HG03439 (cell line): ENCODE results near the gene NPM3.
"Not testable (repeated sequence)": the region's sequence is repeated elsewhere in the genome, so short reads cannot be mapped to it uniquely, and the experiment has no call there.

Source experiments
- ATAC-seq: cut with Tn5 transposase; IDR thresholded peaks from one replicate; pipeline ENCODE4 v1.9.1; 2021; ENCODE audit warnings: mild to moderate bottlenecking, moderate library complexity; ENCODE audit not compliant: unreplicated experiment

The NPM3 gene

DNA sequence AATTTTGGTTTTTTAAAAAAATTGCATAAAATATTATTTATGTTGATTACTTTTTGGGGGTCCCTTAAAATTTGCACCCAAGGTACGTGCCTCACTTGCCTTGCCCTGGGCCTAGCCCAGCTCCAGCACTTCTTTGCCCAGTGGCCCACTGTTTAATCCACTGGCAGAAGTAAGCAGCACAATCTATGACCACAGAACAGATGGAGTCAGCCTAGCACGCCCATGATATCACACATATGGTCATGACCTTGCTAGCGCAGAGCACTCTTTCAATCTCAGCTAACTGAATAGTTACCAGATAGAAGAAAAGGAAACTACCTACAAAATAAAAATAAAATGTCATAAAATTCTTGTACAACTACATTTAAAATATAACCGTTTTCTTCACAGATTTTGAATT, 29.4 kb upstream of the NPM3 start:
- no peak for ATAC-seq

GRCh38 chr10:101807158-101807557, 23.9 kb upstream of the NPM3 start:
- no peak for ATAC-seq

DNA sequence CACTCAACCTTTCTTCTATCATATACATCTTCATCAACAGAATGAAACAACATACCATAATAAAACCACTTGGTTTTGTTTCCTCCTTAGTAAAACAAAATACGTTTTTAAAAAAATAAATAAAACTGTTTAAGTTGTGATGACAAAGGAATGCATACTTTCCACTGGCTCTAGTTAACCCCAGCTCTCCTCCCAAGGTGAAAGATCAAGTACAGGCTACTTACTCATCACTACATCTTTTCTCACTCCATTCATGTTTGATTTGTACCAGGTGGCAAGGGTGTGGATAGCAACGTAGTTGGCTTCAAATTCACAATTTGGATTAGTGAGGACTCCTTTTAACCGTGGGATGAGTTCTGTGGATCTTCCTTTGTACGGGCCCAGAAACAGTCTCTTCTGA, 20.3 kb upstream of the NPM3 start:
- ATAC-seq: no peak

DNA sequence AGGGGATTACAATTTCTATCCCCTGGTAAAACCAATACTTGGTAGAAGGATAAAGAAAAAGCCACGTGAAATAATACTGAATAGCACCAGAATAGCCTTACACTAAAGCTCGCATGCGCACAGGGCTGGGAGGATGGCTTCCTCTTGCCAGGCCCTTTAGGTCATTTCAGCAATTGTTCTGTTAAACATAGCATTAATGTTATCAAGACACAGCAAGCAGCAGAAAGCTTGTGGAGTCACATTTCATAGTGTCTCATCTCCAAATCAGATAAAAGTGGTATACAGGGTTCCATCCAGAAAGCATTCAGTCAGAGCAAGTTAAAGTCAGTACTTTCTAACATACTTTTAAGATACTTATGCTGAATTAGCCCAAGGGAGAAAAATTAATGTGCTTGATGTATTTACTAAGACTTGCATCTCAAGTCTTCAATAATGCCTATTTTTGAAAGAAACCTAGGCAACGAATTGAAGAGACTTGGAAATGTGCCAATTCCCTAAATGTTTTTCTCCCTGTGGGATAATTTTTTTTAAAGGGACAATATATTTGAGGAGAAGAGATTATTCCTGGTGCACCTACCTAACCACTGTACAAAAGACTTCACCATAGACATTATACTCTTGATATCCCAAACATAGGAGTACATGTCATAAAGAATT, 14.3 kb upstream of the NPM3 start:
- no peak for ATAC-seq

DNA sequence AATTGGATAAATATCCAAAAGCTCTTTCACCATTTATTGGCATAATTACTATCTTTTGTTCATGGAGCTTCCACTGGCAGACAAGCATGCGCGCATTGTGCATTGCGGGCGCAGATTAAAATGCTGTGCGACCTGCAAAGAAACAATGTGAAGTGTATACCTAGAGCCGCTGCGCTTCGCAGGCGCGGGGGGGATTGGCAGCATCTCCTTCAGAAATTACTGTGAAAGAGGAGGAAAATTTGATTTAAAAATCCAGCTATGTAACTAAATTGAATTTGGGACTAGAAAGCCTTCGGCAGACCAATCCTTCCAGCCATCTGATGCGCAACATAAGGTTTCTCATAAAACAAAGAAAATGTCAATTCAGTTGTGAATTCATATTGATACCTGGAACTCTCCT, 10.3 kb upstream of the NPM3 start:
- ATAC-seq: no peak

DNA sequence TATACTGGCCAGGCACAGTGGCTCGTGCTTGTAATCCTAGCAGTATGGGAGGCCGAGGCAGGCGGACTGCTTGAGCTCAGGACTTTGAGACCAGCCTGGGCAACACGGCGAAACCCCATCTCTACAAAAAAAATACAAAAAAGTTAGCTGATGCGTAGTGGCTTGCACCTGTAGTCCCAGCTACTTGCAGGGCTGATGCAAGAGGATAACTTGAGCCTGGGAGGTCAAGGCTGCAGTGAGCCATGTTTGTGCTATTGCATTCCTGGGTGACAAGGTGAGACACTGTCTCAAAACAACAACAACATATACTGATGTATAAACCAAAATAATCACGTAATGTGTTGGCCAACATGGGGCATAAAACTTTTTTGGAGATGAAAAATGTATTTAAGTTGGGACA, 6.4 kb upstream of the NPM3 start:
- ATAC-seq: no peak

DNA sequence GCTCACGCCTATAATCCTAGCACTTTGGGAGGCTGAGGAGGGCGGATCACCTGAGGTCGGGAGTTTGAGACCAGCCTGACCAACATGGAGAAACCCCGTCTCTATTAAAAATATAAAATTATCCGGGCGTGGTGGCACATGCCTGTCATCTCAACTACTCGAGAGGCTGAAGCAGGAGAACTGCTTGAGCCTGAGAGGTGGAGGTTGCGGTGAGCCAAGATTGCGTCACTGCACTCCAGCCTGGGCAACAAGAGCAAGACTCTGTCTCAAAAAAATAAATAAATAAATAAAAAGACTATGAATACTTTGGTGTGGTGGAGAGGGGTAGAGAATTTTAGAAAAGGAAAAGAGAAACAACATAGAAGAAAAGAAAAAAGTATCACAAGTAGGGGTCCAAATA, 6.0 kb upstream of the NPM3 start:
- not testable (repeated sequence) for ATAC-seq

- ATAC-seq: no peak
These were observed 2.6 kb upstream of the NPM3 start for GRCh38 chr10:101785801-101786200.

- ATAC-seq: no peak
These were observed 1.3 kb upstream of the NPM3 start for GRCh38 chr10:101784558-101784957.

DNA sequence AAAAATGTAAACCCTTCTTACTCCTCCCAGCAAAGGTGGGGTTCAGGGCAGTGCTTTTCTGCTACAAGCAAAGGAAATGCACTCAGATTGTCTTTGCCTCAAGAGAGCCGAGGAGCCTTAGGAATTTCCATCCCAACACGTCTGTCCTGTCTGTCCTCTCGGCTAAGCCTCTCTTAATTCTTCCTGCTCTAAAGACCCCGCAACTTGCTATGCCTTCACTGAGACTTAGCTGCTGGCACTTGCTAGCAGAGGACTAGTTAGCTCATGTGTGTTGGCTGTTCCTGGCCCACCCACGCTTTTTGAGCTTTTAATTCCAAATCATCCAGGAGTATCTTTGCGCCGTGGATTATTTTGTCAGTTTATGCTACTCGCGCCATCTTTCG, 481 bp upstream of the NPM3 start:
- ATAC-seq: no peak

- no peak for ATAC-seq
These were observed 1.0 kb downstream of the NPM3 start for GRCh38 chr10:101781984-101782810.

DNA sequence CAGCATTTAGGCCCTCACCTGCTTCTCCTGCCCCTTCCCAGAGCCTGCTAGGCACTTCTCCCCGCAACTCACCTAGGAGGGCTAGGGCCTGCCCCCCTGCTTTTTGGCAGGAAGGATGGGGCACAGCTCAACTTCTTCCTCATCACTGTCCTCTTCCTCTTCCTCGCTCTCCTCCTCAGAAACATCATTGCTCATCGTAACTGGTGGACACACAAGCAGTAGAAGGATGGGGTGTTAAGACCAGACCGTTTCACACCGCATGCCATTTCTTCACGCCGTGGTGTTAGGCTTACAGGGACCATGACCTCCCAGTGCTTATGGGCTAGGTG, 1.6 kb downstream of the NPM3 start:
- no peak for ATAC-seq

DNA sequence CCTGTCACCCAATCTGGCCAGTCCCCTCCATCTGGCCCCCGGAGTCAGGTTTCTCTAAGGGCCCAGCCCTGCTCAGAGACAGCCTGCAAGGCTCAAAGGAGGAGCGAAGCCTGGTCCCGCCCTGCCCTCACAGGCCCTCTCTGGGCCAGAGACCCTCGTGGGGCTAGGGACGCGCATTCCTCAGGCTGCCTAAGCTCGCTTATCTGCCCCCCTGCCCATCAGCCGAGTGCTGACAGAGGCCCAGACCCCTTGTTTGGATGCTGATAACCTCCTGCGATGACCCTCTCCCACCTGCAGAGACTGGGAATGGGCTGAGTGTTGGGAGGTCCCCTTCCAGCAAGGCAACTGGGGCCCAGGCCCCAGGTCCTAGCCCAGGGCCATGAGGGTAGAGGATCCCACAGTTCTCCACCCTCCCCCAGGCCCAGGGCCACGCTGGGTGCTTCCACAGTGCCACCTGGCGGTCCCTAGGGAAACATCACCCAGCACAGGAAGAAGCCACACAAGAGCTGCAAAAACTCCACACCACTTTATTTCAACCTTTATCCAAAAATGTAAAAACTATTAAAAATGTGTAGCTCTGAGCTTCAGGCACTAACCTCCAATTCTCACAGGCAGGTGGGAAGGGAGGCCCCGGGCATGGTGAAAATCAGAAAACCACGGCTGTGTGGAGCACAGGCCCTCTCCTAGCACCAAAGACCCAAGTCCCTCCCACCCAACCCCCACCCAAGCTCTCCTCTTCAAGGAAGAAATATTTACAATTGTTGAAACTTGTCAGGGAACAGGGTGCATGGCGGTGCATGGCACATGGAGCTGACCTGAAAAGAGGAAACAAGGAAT, 2.2 kb downstream of the NPM3 start:
- no peak for ATAC-seq

DNA sequence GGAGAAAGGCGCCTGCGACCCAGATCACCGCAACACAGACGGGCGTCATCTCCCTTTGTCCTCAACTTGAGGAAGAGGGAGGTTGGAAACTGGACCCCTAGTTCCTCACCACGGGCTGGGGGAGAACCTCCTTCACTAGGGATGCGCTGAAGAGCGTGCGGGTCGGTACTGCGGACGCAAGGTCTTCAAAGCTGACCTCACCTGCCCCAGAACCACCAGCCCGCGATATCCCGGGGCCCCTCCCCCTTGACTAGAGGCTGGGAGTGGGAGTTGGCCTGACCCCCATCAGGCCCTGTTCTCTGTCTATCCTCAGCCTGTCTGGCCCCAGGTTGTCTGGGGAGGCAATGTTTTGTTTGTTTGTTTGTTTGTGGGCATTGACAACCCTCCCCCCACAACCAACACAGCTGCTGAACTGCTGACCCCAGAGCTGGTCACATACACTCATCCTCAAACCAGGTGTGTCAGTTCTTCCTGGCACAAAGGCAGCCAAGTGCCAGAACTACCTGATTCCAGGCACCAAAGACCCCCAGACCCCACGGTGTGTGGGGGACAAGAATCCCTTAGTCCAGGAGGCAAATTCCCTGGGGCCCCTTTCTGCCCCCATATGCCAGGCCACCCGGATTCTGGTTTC, 2.9 kb downstream of the NPM3 start:
- ATAC-seq: no peak

DNA sequence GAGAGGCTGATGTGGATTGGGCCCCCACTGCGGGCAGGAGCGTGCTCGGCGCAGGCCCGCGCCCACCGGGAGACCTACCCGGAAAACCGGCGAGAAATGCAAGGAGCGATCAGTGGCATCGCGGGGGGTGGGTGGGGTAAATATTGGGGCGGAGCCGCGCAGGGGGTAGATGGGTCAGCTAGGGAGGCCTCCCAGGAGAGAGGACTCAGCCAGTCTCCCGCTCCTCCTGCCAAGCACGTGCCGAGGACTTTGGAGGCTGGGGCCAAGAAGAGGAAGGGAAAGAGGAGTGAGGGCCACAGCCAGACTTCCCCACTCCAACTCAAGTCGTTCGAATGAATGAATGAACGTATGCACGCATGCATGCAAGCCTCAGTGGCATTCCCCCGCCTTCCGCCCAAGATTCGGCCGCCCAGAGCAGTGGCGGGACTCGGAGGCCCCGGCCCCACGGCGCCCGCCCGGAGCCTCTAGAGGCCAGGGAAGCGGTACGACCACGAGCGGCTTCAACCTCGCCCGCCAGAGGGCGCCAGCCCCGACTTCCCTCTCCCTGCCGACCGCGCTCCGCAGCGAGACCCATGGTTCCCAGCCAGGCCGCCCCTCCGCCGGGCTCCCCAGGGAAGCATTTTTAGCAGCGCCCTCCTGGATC, 3.6 kb downstream of the NPM3 start:
- ATAC-seq: peak; percentile 41

- ATAC-seq: no peak
These were observed 4.3 kb downstream of the NPM3 start for GRCh38 chr10:101778781-101779543.

DNA sequence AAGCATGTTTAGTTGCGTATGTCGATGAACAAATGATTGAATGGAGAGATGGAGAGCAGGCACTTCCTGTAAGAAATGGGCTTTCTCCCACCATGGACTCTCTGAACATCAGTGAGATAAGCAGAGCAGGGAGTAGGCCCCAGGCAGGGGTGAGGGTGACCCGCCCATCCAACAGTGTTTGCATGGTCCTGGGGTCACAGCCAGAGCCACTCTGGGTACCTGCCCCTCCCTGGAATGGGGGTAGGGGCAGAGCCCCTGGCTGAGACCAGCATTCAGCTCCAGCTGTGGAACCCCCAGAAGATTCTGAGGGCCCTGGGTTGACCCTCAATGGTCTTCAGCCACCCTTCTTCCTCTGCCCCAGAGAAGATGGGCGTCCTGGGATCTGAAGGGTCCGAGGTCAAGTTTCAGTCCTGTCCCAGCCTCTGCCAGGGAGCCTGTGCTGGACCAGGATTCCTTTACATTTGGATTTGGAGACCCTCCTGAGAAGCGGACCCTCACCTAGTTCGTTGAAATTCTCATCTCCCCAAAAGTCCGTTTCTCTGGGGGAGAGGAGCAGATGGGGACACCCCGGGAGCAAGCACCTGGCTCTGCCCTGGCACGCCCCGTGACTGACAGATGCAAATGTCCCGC, 5.0 kb downstream of the NPM3 start:
- no peak for ATAC-seq

DNA sequence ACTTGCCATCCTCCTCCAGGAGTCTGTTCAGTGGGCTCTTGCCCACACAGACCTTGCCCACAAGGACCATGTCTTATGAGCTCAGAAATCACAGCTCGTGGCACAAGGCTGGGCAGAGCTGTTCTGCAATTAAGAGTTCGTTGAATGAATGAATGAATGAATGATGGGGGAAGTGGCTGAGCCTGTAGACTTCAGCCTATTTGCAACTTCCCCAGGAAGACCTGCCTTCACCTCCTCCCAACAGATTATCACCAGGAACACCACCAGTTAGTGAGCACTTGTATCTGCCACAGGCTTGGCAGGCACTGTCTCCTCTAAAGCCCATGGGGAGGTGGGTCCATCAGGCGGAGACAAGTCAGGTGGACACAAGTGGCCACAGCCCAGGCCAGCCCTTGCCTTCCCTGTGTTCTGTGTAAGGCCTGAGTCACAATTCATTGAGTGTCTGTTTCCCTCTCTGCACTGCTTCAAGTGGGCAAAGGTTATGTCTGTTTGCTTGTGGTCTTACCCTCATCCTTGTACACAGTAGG, 5.6 kb downstream of the NPM3 start:
- no peak for ATAC-seq

GRCh38 chr10:101776161-101776817, 7.0 kb downstream of the NPM3 start:
- ATAC-seq: no peak
